Stimulated activated CD8-positive, alpha-beta memory T cell treated with anti-CD3 and anti-CD28 coated beads, Interleukin-12 subunit alpha, Interleukin-12 subunit beta, amount 100 ng/mL, for 4 hours (primary cell): ENCODE measurements around the gene SMARCAL1.
"Not testable (repeated sequence)": the region's sequence is repeated elsewhere in the genome, so short reads cannot be mapped to it uniquely, and the experiment has no call there.

Experiments
- DNase-seq: peaks from one replicate; pipeline ENCODE4 v3.0.0-alpha.2; 2020; ENCODE audit warnings: low read depth

SMARCAL1 gene

DNA sequence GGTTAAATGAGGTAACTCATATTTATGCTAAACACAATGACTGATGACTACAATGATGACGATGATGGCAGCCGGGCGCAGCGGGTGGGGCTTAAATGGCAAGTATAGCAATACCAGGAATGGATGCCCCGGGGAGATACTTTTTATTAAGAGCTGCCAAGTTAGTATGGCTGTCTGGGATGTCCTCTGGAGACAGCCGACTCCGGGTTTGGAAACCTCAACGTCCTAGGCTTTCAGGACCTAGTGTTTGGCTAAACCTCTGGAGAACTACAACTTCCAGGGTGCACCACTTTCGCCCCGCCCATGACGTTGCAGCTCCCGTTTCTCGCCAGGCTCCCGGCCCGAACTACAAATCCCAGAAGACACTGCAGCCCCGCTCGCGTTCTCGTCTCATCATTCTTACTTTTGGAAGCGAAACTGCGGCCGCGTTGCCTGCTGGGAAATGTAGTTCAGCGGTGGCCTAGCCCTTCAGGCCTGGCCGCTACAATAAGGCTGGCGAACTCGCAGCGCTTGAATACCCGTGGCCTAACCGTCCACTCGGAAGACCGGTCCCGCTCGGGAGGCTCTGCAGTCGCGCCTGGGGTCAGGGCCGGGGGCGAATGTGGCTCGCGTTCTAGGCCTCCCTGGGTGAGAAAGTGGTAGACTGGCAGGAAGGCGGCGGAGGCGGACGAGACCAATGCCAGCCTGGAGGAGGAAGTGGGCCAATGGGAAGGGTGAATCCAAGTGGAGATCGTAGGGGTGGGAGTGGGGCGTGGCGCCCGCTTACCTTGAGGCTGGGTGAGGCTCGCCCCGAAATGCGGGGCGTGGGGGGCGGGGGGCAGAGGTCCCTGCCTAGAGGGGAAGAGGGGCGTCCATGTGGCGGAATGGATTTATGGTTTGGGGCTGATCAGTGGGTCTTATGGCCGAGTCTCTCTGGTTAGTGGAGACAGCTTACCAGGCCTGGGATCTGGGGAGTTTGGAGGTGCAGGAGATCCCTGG is at the start of gene SMARCAL1:
SMARCAL1 (plus strand) TSS at position 463 of the 978 bp plus-strand sequence. CDS start 2,221 bp downstream, outside the sequence.
- peak; percentile 96 for DNase-seq

DNA sequence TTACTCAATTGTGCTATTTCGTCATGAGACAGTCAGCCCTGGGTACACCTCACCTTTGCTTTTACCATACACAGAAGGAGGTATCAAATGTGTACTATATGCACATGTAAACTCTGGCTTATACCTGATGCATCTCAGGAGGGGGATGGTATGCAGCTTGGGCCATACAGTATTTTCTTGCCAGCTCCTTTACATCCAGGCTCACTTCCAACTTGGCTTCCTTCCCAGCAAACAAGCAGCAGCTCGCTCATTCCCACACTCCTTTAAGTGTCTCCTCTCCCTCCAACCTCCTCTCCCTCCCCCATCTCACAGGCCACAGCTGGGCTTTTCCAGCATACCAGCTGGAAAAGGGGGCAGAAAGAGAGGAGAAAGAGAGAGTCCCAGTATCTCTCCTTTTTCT is 49.6 kb upstream of the SMARCAL1 start:
- no peak for DNase-seq

DNA sequence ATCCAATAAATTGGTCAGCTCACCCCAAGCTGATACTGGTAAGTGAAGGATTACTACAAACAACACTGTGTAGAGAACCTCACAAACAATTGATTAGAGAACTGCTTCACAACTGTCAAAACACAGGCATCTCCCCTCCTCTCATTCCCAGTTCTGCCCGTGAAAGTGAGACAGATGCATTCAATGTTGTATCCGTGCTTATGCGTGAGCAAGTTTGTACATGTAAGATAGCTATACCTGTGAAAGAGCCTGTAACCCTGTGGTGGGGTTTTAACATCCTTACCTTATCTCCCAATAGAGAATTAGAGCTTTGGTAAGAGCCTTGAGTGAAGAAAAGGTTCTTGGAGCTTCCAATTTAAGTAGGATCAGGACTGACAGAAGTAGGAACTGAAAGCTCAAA is 49.1 kb upstream of the SMARCAL1 start:
- no peak for DNase-seq

DNA sequence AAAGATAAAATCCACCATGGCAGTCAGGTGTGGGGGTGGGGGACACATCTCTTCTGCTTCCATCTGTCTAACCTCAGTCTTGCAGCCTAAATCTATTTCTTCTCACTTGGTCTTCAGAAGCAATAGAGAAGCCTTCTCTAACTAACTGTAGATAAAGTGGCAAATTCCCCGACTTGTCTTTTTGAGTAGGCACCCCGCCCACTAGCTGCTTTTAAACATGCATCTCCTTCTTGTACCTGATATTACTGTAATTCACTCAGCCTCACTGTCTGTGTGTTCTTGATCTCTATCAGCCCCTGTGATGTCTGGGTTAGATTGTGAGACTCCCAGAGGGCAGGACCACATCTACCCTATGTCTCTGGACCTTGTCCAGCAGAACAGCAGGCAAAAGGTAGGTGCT is 46.8 kb upstream of the SMARCAL1 start:
- DNase-seq = no peak

DNA sequence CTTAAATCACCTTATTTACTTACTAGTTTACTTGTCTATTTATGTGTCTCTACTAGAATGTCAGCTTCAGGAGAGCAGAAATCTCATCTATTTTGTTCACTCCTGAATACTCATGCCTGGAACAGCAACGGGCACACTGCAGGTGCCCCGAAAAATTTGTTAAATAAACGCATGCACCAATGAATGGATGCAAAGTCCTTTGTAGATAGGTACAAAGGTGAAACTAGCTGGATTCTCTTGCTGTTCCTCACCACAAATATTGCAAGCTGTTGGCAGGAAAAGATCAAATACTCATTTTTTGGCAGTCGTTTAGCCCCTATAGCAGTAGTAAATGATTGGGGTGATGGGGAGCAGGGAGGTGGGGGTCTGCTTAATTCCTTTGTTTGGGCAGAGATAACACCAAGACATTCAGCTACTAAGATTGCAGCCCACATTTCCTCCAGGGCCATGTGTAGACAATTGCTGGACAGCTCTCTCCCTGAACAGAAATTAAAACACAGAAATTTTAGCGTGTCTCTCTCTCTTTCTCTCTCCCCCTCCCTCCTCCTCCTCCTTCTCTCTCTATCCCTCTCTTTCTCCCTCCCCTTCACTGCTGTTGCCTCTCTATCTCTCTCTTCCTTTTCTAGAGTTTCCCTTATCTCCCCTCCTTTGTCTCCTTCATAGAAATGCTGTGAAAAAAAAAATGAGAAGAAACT is 45.4 kb upstream of the SMARCAL1 start:
- DNase-seq = no peak

DNA sequence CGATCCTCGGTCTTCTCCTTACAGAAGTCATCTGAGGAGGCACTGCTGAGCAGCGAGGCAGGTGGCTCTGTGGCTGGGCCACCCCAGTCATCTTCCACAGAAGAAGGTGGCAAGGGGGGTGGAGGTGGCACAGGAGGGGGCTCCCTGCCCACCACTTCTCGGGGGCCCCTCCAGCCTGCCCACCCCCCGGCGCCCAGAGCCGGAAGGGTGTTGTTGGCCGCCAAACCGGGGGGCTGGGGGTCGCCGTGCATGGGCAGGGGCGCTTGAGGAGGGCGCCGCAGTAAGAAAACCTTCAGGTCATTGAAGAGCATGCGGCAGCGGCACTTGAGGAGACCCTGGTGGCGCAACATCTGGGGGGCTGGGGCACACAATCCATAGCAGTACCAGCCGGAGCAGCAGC is 42.5 kb upstream of the SMARCAL1 start:
- no peak for DNase-seq

DNA sequence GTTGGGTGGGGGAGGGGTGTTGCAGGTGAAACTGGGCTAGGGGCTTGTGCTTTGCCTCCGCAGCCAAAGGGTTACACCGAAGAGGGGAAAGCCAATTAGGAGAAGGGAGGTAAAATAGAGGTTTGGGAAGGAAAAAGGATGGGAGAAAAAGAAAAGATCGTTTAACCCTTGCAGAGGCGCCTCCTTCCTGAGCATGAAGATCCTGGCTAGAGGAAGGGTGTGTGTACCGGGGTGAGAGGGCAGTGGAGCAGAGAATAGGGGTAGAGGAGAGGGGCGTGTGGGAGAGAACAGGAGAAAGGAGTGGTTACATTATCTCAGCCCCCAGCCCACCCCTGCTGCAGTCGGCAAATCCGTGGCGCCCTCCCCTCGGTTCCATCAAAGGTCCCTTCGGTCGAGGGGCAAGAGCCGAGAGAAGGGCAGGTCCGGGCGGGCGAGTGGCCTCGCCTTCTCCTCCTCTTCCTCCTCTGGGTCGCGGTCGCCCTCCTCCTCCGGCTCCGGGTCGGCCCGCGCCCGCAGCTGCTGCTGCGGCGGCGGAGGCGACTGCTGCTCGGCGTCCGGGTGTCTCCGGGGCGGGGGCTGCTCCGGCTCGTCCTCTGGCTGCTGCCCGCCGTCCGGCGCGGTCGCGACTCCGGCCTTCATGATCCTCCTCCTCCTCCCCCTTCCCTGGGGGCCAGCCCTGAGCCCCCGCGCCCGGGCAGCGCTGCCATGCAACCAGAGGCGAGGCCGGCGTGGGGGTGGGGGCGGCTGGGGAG is 41.1 kb upstream of the SMARCAL1 start:
- DNase-seq = no peak

DNA sequence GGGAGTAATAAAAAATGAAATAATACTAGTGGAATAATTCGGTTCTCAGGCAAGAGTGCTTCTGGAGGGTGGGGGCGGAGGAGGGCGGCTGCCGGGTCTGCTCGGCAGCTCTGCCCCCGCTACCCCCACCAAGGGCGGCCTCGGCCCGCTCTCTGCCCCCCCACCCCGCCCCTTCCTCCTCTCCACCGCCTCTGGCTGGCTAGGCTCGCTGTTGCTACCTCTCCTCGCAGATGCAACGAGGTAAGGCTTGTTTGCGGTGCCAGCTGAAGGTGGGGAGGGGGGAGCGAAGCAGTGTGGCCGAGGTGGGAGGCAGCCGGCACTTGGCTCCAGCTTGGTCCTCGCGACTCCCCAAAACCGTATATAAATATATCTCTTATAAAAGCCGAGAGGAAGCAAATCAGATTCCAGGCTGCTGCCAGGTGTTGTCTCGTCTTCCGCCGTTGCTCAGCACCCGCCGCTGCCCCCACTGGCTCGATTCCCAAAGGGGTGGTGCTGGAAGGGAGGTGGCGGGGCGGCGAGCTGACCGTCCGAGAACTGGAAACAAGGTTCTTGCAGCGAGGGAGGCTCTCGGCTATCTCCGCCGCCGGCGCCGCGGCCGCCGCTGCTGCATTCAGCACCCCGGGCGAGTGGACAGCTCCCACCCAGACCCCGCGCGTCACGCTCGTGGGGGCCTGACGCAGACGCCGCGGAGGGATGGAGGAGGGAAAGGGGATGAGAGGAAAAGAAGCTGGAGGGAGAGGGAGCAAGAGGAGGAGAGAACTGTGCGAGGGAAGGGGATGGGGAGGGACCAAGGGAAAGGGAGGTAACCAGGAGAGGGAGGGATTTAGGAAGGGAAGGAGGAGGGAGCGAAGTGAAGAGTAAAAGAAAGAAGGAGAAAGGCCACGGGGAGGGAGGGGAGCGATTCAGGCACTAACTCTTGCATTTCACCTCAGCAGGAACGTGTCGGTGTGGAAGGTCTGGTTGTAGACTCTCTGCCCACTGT is 40.3 kb upstream of the SMARCAL1 start, which contains the start of gene MARCHF4:
MARCHF4 (minus strand) TSS at position 763 of the 982 bp plus-strand sequence. CDS start 2,223 bp downstream, outside the sequence.
- peak; percentile 40 for DNase-seq

DNA sequence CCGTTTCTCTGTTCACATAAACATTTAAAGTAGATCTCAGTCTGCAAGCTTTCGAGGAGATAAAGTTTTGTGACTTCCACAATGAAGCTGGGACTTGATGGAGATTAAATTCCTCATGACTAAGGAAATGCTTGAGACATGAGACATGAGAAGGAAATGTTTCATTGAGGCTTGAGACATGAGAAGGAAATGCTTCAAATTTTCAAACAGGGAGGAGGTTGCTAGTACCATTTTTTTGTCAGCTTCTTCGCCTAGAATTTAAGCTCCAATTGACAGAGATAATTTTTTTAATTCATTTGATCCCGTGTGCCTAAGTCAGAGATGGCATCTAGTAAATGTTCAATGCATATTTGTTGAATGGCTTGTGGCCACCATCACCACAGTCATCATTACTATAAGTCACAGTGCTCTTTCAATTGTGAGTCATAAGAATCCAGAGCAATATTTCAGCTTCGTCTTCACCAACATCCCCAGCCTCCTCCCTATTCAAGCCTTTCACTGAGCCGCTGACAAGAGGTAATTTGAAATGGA is 39.5 kb upstream of the SMARCAL1 start:
- no peak for DNase-seq

DNA sequence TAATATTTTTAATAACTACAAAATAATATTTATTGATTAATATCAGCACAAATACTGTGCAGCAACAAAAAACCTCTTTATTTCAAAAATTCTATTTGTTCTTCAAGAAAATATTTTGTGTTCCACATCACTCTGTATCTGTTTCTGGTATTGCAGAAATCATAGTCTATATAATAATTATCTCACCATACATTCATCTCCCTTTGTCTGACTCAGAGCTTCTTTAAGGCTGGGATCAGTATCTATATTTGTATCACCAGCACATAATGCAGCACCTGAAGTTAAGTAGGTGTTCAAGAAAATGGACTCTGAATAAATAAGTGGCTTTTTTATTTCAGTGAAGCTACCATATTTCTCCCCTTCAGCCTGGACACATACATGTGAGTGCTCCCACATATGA is 38.4 kb upstream of the SMARCAL1 start:
- DNase-seq = no peak

DNA sequence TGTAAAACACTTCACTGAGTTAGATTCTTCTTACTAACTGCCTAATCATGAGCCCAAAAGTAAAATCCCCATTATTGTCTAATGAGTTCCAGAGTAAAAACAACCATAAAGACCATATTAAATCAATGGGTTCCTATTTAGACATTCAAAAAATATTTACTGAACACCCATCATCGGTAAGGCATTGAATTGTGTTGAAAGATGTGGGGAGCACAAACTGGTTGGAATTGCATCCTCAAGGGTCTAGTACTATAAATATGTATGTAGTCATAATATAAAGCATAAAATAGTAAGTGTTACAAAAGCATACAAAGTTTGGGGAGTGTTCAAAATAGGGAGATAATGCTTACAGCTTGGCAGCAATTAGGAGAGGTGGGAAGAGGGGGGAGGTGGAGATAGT is 37.0 kb upstream of the SMARCAL1 start:
- DNase-seq = no peak

DNA sequence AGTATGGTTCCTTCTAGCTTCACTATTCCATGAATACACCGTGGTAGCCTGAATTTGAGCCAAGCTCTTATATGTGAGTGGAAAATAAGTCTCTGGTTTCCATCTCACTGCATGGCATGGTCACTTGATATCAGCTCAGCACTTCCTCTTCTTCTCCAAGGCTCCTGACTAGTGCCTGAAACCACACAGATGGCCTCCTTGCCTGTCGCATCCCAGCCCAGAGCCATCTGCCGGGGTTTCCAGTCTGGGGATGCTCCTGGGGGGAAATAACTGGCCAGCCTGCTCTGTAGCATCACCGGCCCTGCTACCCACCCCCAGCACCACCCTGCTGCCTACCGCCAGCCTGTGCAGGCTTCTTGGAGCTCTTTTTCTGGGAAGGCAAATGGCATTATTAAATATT is 32.3 kb upstream of the SMARCAL1 start:
- DNase-seq = no peak

DNA sequence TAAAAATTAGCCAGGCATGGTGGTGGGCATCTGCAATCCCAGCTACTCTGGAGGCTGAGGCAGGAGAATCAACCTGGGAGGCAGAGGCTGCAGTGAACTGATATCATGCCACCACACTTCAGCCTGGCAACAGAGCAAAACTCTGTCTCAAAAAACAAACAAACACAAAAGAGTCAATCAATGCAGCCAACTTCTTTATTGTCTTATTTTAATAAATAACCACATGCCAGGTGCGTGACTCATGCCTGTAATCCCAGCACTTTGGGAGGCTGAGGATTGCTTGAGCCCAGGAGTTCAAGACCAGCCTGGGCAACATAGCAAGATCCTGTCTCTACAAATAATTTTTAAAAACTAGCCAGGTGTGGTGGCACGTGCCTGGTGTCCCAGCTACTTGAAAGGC is 27.9 kb upstream of the SMARCAL1 start:
- not testable (repeated sequence) for DNase-seq

DNA sequence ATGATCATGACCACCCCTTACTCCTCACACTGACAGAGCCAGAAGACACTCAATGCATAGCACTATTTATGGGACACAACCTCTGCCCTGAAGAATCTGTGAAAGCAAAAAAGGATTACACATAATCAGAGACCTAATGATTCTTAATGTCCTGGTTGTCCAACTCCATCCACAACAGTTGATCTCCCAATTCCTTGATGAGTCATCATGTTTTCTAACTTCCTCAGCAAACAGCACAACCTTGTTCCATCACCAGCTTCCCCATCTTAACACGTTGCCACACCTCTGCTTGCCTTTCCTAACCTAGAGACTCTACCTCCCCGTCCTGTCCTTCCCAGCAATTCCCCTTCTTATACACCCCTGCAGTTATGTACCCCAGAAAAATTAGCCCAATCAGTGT is 26.8 kb upstream of the SMARCAL1 start:
- DNase-seq = no peak

DNA sequence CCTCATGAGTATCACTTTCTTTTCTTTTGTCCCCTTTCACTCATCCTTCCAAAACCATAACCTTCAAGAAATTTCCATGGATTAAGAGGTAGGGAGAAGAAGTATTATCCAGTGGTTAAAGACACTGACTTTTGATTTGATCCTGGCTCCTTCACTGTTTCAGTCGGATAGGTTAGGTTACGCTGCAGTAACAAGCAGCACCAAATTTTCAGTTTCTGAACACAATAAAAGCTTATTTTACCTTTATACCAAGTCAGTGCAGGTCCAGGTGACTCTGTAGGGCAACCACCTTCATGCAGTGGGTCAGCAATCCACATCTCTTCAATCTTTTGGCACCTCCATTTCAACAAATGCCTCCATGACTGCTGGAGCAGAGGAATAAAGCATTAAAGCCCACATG is 25.0 kb upstream of the SMARCAL1 start:
- DNase-seq = no peak

DNA sequence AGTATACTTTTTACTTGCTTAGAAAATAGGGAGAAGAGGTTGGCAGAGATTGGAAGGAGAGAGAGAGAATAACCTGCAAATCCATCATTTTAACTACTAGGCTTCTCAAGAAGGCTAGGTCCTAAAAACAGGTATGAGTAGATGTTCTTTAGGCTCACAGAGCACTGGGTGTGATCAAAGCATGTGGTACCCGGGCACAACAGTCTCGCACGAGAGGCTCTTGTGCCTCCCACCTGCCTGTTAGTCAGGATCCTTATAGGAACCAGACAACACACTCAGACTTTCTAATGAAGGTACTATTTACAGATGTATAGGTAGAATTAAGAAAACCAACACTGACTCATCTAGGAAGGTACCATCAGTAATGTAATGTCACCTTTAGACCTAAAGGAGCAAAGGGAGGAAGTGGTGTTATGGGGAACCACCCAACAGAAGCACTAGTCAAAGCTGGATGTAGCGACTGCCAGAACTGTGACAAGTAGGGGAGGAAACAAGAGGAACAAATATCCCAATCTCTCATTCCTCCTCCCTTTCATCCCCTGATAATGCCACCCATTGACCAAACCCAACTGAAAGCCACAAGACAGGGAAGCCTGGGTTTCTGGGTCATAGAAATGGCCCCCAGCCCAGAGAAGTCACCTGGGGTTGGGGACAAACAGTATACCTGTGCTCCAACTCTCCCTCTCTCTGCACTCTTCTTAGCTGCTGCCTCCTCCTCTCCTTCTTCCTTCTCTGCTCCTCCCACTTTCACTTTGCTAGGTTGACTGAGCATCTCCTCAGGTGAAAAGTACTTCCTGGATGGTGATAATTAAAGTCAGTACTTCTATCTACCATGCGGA is 24.0 kb upstream of the SMARCAL1 start:
- no peak for DNase-seq

DNA sequence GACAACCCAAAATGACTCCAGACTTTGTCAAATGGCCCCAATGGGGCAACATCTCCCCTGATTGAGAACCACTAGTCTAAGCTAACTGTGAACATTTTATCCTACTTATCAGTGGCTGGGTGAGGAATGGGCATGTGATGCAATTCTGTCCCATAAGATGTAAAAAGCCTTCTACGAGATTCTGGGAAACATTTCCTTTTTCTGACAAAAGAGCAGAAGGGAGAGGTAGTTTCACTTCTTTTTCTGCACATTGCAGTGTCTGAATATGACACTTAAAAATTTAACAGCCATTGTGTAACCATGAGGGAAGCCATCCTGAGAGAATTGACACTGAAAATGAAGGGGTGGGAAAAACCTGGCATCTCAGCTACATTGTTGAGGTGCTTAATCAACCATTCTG is 22.7 kb upstream of the SMARCAL1 start:
- no peak for DNase-seq

DNA sequence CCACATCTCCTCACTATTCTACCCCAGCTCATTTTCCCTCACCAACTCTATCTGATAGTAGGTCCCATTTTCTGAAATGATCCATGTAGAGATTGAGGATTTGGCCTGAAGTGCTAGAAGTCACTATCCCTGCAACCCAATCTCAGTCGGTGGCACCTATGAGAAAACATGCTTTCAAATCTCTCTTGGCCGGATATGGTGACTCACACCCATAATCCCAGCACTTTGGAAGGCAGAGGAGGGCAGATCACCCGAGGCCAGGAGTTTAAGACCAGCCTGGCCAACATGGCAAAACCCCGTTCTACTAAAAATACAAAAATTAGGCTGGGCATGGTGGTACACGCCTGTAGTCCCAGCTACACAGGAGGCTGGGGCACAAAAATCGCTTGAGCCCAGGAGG is 20.9 kb upstream of the SMARCAL1 start:
- DNase-seq = no peak

DNA sequence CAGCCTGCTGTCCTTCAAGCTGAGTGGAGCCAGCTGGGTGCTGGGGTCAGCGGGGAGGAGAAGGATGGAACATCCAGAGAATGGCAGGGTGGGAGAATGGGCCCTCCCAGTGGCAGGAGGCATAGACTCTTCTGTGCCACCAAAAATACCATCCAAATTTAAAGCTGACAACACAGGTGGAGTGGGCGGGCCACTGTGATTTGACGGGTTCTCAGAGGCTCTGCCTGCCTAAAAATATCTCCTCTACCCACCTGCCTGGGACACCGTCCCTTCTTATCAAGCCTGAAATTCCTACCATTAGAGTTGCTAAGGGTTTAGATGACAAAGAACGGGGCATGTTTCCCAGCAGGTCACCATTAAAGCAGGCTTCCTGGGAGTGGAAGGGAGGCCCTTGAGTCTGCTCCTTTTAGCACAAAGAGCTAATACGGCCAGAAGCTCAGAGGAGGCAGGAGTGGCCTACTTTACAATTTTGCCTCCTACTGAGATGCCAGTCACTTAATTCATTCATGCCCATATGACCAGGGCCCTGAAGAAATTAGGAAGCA is 20.2 kb upstream of the SMARCAL1 start:
- DNase-seq = no peak
